GM21737 (cell line): ENCODE data around the gene ARID4A.
"Not testable (repeated sequence)": the region's sequence is repeated elsewhere in the genome, so short reads cannot be mapped to it uniquely, and the experiment has no call there.

Experiments
- ATAC-seq: cut with Tn5 transposase; IDR thresholded peaks from one replicate; pipeline ENCODE4 v1.9.1; 2021; ENCODE audit warnings: mild to moderate bottlenecking, moderate library complexity; ENCODE audit not compliant: unreplicated experiment

Gene ARID4A

DNA sequence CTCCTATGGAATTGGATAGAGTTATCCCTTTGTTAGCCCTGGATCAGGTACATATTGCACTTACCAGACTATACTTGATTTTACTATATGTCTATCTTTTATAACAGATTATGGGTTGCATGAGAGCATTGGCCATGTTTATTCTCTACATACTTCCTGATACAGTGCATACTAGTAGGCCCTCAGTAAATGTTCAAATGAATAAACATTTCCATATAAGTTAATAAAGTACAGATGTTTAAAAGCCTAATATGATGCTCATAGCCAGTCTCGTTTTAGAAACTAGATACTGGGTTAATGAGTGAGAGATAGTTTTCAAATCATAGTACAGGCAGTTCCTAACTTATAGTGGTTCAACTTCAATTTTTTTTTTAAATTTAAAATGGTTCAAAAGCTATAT lies 57.9 kb downstream of the ARID4A start:
- ATAC-seq: no peak

DNA sequence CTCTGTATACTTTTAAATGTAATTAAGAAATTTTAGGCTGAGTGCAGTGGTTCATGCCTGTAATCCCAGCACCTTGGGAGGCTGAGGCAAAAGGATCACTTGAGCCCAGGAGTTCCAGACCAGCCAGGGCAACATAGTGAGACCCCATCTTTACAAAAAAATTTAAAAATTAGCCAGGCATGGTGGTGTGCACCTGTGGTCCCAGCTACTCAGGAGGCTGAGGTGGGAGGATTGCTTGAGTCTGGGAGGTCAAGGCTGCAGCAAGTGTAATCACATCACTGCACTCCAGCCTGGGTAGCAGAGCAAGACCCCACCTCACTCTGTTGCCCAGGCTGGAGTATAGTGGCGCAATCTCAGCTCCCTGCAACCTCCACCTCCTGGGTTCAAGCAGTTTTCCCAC lies 63.9 kb downstream of the ARID4A start:
- ATAC-seq: not testable (repeated sequence)

DNA sequence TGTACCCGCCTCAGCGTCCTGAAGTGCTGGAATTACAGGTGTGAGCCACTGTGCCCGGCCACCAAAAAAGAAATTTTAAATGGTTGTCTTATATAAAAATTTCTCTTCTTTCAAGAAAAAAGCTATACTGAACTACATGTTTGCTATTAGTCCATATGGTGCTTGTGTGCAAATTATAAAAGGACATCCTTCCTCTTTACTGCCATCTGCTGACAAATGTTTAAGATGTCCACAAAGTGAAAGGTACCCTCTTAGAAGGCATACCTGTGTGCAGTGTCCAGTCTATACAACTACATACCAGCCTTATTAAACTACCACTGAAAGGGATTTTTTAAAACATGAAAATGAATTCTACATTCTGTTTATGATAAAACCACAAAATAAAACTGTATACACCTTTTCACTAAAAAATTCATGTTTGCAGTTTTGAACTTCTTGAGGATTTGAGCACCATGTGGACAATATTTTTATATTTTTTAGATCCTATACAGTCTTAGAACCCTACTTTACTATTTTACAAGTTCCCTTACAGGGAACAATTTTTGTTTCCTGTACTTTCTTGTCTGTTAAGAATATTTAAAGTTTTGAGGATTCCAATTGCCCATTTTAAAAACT lies 64.5 kb downstream of the ARID4A start:
- peak; percentile 67 for ATAC-seq

DNA sequence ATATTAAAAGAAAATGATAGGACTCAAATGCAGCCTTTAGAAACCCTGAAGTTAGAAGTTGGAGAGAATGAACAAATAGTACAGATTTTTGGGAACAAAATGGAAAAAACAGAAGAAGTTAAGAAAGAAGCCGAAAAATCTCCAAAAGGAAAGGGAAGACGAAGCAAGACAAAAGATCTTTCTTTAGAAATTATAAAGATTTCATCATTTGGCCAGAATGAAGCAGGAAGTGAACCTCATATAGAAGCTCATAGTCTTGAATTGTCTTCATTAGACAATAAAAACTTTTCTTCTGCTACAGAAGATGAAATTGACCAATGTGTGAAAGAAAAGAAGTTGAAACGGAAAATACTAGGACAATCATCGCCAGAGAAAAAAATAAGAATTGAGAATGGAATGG lies 66.0 kb downstream of the ARID4A start:
- no peak for ATAC-seq

DNA sequence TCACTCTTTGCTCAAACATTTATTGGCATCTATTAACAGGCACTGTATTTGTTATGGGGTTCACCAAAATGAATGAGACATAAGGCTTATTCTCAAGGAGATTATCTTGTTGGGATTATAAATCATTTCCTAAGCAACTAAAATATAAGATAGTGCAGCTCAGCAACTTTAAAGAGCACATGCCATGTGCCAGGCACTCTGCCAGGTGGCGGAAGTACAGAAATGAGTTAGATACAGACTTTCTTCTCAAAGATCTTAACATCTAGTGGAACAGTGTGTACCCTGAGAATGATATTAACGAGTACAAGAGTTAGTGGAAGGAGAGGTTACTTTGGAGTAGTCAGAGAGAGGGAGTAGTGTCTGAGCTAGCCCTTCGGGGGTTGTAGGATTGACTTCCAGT lies 68.9 kb downstream of the ARID4A start:
- ATAC-seq: no peak

DNA sequence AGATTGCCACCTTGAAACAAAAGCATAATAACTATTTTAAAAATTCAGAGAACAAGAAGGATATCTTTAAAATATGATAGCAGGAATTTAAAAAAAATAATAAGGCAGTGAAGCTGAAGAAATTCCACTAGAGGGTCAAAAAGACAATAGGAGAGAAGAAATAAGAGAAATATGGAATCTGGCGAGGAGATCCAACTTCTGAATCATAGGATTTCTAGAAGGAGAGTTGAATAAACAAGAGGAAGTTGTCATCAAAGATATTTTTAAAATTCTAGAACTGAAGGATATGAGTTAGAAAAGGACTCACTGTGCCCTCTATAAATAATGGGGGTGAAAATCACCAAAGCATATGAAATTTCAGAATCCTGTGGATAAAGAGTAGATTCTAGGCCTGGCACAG lies 70.6 kb downstream of the ARID4A start:
- no peak for ATAC-seq

DNA sequence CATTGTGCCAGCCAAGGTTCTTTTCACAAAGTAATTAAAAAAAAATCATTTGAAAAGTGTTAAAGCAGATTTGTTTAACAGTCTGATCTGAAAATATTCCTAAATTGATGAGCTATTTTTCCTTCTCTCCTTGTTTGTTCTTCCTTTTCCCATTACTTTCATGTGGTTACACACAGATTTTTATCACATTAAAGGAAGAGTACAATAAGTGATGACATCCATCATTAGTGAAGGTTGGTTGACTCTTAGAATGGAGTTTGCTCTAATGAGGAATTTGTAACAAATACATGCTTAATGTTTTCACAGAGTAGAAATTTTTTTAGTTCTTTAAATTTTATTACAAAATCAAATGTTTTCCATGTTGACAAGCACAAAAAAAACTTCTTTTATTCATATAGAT lies 78.4 kb downstream of the ARID4A start:
- ATAC-seq: no peak

DNA sequence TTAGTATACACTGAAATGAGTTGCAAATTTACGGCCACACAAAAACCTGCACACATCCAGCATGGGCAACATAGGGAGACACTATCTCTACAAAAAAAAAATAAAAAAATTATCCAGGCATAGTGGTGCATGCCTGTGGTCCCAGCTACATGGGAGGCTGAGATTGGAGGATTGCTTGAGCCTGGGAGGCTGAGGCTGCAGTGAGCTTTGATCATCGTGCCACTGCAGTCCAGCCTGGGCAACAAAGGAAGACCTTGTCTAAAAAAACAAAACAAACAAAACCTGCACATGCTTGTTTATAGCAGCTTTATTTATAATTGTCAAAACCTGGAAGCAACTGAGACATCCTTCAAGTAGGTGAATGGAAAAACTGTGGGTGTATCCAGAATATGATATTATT lies 92.5 kb downstream of the ARID4A start:
- ATAC-seq: no peak

DNA sequence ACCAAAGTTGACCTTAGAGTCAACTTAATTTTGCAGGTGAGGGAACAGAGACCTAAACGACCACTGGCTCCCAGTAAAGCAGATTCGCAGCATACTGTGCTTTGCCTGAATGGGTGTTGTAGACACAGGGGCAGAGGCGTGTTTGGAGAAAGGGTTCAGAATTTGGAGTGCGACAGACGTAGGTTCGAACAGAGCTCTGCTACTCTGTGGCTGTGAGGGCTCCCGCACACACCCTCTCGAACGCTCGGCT lies 97.1 kb downstream of the ARID4A start:
- ATAC-seq: no peak

DNA sequence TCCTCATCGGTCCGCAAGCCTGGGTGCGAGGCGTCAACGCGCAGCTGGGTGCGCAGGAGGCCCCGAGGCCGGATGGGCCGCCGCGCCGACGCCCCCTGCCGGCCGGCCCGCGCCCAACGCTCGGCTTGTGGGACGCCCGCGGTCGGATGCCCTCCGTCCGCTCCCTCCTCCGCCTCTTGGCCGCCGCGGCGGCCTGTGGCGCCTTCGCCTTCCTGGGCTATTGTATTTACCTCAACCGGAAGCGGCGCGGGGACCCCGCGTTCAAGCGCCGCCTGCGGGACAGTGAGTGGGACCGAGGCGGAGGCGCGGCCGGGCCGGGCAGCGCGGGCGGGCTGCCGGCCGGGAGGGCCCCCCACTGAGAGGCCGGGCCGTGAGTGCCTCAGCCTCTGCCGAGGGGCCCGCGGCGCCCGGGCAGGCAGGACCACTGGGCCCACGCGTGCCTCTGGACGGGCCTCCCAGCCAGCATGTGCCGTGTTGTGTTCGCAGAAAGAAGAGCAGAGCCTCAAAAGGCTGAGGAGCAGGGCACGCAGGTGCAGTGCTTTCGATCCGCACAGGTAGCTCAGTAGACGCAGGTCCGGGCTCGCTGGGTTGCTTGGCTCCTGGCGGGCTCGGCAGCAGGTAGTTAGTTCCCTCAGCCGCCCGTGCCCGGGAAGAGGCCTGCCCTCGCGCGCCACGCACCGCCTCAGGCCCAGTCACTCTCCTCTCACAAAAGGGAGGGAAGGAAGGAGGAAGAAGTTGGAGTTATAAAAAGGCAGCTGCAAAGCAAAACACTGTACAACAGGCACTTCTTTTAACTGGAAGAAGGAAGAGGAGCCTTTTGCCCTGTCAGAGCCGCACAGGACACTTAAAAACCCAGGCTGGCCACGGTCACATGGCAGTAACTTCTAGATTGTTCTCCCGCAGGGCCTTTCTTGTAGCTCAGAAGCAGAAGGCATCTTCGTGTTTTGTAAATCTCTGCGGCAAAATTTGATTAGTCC lies 97.7 kb downstream of the ARID4A start, which contains the start of gene TOMM20L:
TOMM20L (plus strand) TSS at position 119 of the 977 bp plus-strand sequence; CDS start at position 147, 28 bp downstream.
- ATAC-seq: peak; percentile 94

DNA sequence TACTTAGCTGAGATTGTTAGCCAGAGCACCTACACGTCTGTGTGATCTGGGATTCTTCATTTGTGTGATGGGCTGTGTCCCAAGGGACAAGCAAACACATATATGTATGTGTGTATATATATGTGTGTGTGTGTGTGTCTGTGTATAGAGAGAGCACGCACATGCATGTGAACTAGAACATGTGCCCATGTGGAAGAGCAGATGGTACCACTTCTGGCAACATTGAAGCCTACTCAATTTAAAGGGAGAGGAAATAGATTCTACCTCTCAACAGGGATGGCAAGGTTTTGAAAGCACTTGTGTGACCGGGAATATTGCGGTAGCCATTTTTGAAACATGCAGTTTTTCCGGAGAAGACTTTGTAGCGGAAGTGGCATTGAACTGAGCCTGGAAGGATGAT lies 98.8 kb downstream of the ARID4A start:
- ATAC-seq: no peak

DNA sequence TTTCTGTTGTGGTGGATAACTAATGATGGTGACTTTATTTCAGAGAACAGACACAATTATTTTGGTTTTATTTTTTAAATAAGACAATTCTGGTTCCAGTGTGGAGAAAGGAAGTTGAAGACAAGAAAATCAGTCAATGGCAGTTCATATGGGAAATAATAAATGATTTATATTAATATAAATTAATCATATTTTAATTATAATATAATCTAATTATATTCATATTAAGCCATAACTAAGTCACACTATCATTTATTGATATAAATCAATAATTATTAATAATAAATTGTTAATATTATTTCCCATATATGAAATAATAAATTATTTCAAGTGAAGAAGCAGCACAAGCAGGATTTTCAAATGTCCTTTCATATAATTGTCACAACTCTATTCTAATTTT lies 100.1 kb downstream of the ARID4A start:
- no peak for ATAC-seq

DNA sequence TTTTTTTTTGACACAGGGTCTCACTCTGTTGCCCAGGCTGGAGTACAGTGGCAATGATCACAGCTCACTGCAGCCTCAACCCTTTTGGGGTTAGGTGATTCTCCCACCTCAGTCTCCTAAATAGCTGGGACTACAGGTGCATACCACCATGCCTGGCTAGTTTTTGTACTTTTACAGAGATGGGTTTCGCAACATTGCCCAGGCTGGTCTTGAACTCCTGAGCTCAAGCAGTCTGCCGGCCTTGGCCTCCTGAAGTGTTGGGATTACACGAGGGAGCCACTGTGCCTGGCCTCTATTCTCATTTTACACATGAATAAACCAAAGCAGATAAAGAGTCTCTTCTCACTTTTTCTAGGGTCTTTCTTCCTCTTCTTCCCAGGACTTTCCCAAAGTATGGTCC lies 100.5 kb downstream of the ARID4A start:
- ATAC-seq: no peak

DNA sequence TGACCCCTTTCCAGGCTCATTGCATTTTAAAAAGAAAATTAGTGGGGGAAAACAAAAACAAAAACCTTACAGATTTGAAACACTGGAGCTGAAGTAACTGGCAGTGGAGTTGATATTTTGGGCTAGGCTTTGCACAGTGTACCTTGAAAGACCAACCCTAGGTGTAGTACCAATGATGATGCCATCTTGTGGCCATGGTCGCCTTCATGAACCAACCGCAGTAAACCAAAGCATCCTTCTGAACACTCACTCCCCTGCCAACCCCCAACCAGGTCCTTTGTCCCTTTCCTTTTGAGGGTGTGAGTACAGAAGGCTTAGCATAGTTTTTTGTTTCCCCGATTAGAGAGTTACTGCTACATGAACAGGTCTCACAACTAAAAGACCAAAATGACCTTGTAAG lies 103.2 kb downstream of the ARID4A start:
- no peak for ATAC-seq

DNA sequence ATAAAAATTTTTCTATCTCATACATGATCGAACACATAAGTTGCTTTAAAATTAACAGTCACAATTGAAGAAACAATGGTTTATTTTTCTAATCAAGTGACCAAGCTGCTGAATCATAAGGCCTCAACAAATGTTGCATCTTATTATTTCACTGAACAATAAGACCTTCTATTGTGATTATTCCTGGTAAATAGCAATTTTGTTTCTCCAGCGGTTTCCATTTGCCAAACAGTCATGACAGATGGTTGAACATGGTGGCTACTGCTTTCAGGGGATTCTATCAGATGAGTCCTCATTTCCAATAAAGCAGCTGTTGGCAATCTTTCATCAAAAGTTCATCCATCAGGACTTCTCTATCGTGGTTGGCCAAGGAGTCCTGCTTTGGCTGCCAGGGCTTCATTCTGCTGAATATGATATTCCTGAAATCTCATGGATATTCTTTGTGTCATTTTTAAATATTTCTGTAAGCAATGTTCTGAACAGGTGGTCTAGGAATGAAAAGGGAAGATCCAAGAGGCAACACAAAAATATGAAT lies 110.4 kb downstream of the ARID4A start:
- no peak for ATAC-seq

DNA sequence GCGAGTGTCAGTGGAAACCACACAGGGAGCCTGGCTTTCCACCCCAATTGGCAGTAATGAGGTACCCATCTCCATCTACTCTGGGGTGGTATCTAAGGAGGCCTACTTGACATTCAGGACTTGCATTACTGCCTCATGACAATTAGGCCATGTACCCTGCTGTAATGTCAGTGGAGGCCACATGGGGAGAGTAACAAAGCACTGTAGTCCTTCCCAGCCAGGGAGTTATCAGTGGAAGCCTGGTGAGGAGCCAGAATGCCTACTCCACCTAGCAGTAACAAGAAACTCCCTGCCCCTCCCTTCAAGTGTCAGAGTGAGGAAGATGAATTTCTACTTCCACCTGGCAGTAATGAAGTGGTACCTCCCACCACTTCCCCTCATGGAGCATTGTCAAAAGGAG lies 116.5 kb downstream of the ARID4A start:
- no peak for ATAC-seq

DNA sequence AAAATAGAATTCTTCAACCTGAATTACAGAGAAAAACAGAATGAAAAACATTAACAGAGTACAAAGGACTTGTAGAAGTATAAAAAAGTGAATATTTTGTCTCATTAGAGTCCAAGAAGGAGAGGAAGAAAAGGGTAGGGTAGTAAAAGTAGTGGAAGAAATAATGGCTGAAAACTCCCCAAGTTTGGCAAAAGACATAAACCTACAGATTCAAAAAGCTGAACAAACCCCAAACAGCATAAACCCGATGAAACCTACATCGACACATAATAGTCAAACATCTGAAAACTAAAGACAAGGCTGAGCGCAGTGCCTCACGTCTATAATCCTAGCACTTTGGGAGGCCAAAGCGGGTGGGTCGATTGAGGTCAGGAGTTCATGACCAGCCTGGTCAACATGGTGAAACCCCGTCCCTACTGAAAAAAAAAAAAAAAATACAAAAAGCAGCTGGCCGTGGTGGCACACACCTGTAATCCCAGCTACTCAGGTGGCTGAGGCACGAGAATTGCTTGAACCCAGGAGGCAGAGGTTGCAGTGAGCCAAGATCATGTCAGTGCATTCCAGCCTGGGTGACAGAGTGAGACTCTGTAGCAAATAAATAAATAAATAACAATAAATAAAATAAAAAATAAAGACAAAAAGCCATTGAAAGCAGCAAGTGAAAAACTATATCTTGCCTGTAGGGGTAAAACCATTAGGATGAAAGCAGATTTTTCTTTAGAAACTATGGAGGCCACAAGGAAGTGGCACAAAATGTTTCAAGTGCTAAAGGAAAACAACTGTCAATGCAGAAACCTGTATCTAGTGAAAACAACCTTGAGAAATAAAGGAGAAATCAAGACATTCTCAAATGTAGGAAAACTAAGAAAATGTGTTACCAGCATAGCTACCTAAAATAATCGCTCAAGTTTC lies 117.5 kb downstream of the ARID4A start:
- ATAC-seq: no peak

DNA sequence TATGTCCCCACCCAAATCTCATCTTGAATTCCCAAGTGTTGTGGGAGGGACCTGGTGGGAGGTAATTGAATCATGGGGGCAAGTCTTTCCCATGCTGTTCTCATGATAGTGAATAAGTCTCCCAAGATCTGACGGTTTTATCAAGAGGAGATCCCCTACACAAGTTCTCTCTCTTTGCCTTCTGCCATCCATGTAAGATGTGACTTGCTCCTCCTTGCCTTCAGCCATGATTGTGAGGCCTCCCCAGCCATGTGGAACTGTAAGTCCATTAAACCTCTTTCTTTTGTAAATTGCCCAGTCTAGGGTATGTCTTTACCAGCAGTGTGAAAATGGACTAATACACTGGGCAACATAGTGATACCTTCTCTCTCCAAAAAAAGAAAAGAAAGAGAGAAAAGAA lies 118.6 kb downstream of the ARID4A start:
- ATAC-seq: not testable (repeated sequence)
